HepG2 (cell line): ENCODE measurements around the gene FAM131A. TPM values are rescaled to one million over a fixed set of nuclear protein-coding genes. Genes with fewer than 3 reads are reported as not detected.

Source experiments
- CHD4 ChIP-seq: fragments of 200-600 bp; sonication (generic); IDR thresholded peaks from 2 replicates; pipeline ENCODE4 v1.7.0; 2017; ENCODE audit warnings: mild to moderate bottlenecking, low read length, borderline replicate concordance
- EP300 ChIP-seq, 3 experiments: sonication (generic) in 1 of 3; formaldehyde crosslinking in 1 of 3; IDR thresholded peaks; 2 replicates each; pipeline versions ENCODE4 v1.5.1 to v1.6.1; 2011 to 2020; ENCODE audit warnings: low read depth in 2 of 3, low read length in 2 of 3, borderline replicate concordance in 1 of 3, improper control_type of control experiment in 1 of 3, mild to moderate bottlenecking in 1 of 3, missing genetic modification reagents in 1 of 3, moderate library complexity in 1 of 3
- FOXM1 ChIP-seq: sonication (generic); formaldehyde crosslinking; IDR thresholded peaks from 2 replicates; pipeline ENCODE4 v1.5.0; 2020; ENCODE audit warnings: missing genetic modification reagents
- HNRNPL ChIP-seq: fragments of 200-400 bp; formaldehyde crosslinking; IDR thresholded peaks from 2 replicates; pipeline ENCODE4 v1.6.1; 2017; ENCODE audit warnings: mild to moderate bottlenecking, low read depth, low read length
- IRF1 ChIP-seq: sonication (generic); formaldehyde crosslinking; IDR thresholded peaks from 2 replicates; pipeline ENCODE4 v1.4.0; 2020; ENCODE audit warnings: low read depth, mild to moderate bottlenecking, missing genetic modification reagents
- IRX3 ChIP-seq: sonication (generic); formaldehyde crosslinking; IDR thresholded peaks from 2 replicates; pipeline ENCODE4 v1.8.1; 2023; ENCODE audit warnings: mild to moderate bottlenecking, low read depth, missing genetic modification reagents, borderline replicate concordance
- KAT7 ChIP-seq: IDR thresholded peaks from 2 replicates; pipeline ENCODE4 v1.6.1; 2018; ENCODE audit warnings: borderline replicate concordance, missing compliant biosample characterization
- KDM4B ChIP-seq: sonication (generic); formaldehyde crosslinking; IDR thresholded peaks from 2 replicates; pipeline ENCODE4 v1.4.0; 2020; ENCODE audit warnings: missing genetic modification reagents
- MEF2D ChIP-seq: sonication (generic); formaldehyde crosslinking; IDR thresholded peaks from 2 replicates; pipeline ENCODE4 v1.5.1; 2020; ENCODE audit warnings: mild to moderate bottlenecking, missing genetic modification reagents
- MEIS2 ChIP-seq: sonication (generic); formaldehyde crosslinking; IDR thresholded peaks from 2 replicates; pipeline ENCODE4 v1.9.0; 2021; ENCODE audit warnings: mild to moderate bottlenecking, missing genetic modification reagents
- MXI1 ChIP-seq: IDR thresholded peaks from 3 replicates; pipeline ENCODE4 v1.6.1; 2012; ENCODE audit warnings: low read depth, low read length, inconsistent platforms, borderline replicate concordance
- REXO4 ChIP-seq: sonication (generic); formaldehyde crosslinking; IDR thresholded peaks from 2 replicates; pipeline ENCODE4 v1.8.0; 2022; ENCODE audit warnings: missing genetic modification reagents, mild to moderate bottlenecking, borderline replicate concordance
- RFXAP ChIP-seq: sonication (generic); formaldehyde crosslinking; IDR thresholded peaks from 2 replicates; pipeline ENCODE4 v1.4.0; 2020; ENCODE audit warnings: missing genetic modification reagents, borderline replicate concordance
- SAFB2 ChIP-seq: sonication (generic); formaldehyde crosslinking; IDR thresholded peaks from 2 replicates; pipeline ENCODE4 v1.5.1; 2020; ENCODE audit warnings: missing genetic modification reagents, low read depth, mild to moderate bottlenecking, borderline replicate concordance
- SNAPC5 ChIP-seq: sonication (generic); formaldehyde crosslinking; IDR thresholded peaks from 2 replicates; pipeline ENCODE4 v1.8.1; 2023; ENCODE audit warnings: mild to moderate bottlenecking, missing genetic modification reagents, borderline replicate concordance
- TARDBP ChIP-seq: sonication (generic); formaldehyde crosslinking; IDR thresholded peaks from 2 replicates; pipeline ENCODE4 v1.8.0; 2022; ENCODE audit warnings: mild to moderate bottlenecking, missing genetic modification reagents
- ZBTB7A ChIP-seq: sonication (generic); formaldehyde crosslinking; IDR thresholded peaks from 2 replicates; pipeline ENCODE4 v1.8.0; 2022; ENCODE audit warnings: mild to moderate bottlenecking, missing genetic modification reagents
- ZHX1 ChIP-seq: sonication (generic); formaldehyde crosslinking; IDR thresholded peaks from 2 replicates; pipeline ENCODE4 v1.8.1; 2022; ENCODE audit warnings: low read depth, mild to moderate bottlenecking, missing genetic modification reagents
- ZKSCAN5 ChIP-seq: sonication (generic); formaldehyde crosslinking; IDR thresholded peaks from 2 replicates; pipeline ENCODE4 v1.5.1; 2020; ENCODE audit warnings: mild to moderate bottlenecking, missing genetic modification reagents
- ZNF230 ChIP-seq: sonication (generic); formaldehyde crosslinking; IDR thresholded peaks from 2 replicates; pipeline ENCODE4 v1.4.0; 2020; ENCODE audit warnings: mild to moderate bottlenecking, missing genetic modification reagents
- ZNF354B ChIP-seq: sonication (generic); formaldehyde crosslinking; IDR thresholded peaks from 2 replicates; pipeline ENCODE4 v1.8.0; 2022; ENCODE audit warnings: mild to moderate bottlenecking, missing genetic modification reagents
- ZNF670 ChIP-seq: sonication (generic); formaldehyde crosslinking; IDR thresholded peaks from 2 replicates; pipeline ENCODE4 v1.8.0; 2022; ENCODE audit warnings: mild to moderate bottlenecking, missing genetic modification reagents, borderline replicate concordance
- ZNF792 ChIP-seq: IDR thresholded peaks from 2 replicates; pipeline ENCODE4 v1.6.1; 2016
- polyA plus RNA-seq, 8 experiments: library from polyadenylated mRNA; depleted of rRNA in 3 of 8; stranded (reverse) in 7 of 8; unstranded in 1 of 8; fragments of >200 nt; fragmentation: Illumina TruSeq in 4 of 8; extraction: Trizol in 4 of 8; gene quantifications; 2 replicates each; pipeline versions ENCODE4 v1.2.1 to v1.2.3, GENCODE V29; 2011 to 2016; ENCODE audit warnings: low read depth in 4 of 8, missing spikeins in 1 of 8, mixed read lengths in 1 of 8; ENCODE audit not compliant: insufficient read depth in 1 of 8
- total RNA-seq, 5 experiments: library from RNA; depleted of rRNA; stranded (reverse); fragments of >200 nt; fragmentation: Illumina TruSeq; extraction: Trizol; gene quantifications; 2 replicates each; pipeline ENCODE4 v1.2.3, GENCODE V29; 2016; ENCODE audit warnings: low read depth in 1 of 5
- TF ChIP-seq, protein P1 (sequence below): sonication (generic); formaldehyde crosslinking; IDR thresholded peaks from 2 replicates; pipeline ENCODE4 v1.8.0; 2022; ENCODE audit warnings: mild to moderate bottlenecking, missing genetic modification reagents, moderate library complexity
- TF ChIP-seq, protein P2 (sequence below): sonication (generic); formaldehyde crosslinking; IDR thresholded peaks from 2 replicates; pipeline ENCODE4 v1.5.0; 2020; ENCODE audit warnings: missing genetic modification reagents, mild to moderate bottlenecking, borderline replicate concordance

Gene FAM131A
- total and polyA plus RNA-seq, 2 of the 13 experiments (the other 11 are each of a cell fraction or from before 2014, with no cell fraction given): 9.2 to 9.3 TPM

- TF ChIP-seq RFXAP (CRISPR knock-in tag) (no peak), FOXM1 (CRISPR knock-in tag) (no peak), KDM4B (CRISPR knock-in tag) (no peak), MEF2D (CRISPR knock-in tag) (no peak), SNAPC5 (CRISPR knock-in tag) (no peak), ZNF230 (0 out of 2 replicates have a peak, but pooled peaks have one; percentile 18), KAT7 (CRISPR knock-in tag) (0 out of 2 replicates have a peak, but pooled peaks have one; percentile 1), MXI1 (no peak), ZNF354B (no peak), EP300 (IDR thresholded peaks at IDR 0.05; ENCODE audit: low read depth in 2 of 2, low read length in 2 of 2) (no peak), EP300 (CRISPR knock-in tag; IDR thresholded peaks at IDR 0.05; ENCODE audit: borderline replicate concordance) (no peak), REXO4 (CRISPR knock-in tag) (no peak), ZNF792 (CRISPR knock-in tag) (no peak), ZBTB7A (CRISPR knock-in tag) (no peak), ZKSCAN5 (CRISPR knock-in tag) (no peak), MEIS2 (0 out of 2 replicates have a peak, but pooled peaks have one; percentile 16), CHD4 (no peak), TARDBP (no peak), IRF1 (CRISPR knock-in tag) (no peak), ZNF670 (no peak), HNRNPL (no peak), SAFB2 (CRISPR knock-in tag) (no peak), IRX3 (CRISPR knock-in tag) (peak; percentile 18; the same call in 1 of the 2 replicates), ZHX1 (CRISPR knock-in tag) (no peak)
- TF ChIP-seq, protein P1, sequence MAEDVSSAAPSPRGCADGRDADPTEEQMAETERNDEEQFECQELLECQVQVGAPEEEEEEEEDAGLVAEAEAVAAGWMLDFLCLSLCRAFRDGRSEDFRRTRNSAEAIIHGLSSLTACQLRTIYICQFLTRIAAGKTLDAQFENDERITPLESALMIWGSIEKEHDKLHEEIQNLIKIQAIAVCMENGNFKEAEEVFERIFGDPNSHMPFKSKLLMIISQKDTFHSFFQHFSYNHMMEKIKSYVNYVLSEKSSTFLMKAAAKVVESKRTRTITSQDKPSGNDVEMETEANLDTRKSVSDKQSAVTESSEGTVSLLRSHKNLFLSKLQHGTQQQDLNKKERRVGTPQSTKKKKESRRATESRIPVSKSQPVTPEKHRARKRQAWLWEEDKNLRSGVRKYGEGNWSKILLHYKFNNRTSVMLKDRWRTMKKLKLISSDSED (CRISPR knock-in tag): no peak
- TF ChIP-seq, protein P2, sequence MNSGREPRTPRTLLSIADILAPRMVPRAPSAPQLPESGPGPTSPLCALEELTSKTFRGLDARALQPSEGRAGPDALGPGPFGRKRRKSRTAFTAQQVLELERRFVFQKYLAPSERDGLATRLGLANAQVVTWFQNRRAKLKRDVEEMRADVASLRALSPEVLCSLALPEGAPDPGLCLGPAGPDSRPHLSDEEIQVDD: no peak
These were observed 21.9 kb upstream of the FAM131A start (continued) for GRCh38 chr3:184315543-184315867.
